ENCODE results near the gene NRXN3.

NRXN3 gene

DNA sequence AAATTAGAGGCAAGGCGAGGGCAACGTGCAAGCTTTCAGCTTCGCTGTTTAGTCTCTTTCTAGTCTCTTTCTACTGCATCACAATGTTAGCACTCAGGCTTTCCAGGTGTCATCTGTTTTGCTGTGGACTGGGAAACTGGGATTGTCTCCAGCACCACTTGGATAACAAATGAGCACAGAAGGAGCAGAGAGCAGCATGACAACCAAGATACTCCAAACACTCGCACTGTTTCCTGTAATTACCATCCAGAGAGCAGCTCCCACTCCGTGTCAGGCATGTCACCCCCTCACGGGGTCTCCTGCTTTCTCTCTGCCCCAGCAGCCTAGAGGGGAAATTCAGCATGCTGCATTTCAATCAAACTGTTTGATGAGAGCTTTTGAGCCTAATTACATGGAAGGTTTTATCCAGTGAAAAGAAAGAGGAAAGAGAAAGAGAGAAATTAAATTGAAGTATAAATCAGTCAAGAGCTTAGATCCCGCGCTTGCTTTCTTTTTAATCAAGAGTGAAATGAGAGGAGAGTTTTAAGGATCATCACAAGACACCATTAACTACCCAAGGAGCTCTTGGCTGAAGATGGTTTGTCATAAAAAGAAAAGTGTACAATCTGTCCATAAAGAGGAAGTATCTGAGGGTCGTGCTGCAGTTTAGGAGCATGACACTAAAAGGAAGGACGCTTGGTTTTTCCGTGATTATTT is 1123.5 kb downstream of the NRXN3 start:
- H3K4me1 ChIP-seq = no peaks in the 10 kb centered on the region
- H4K20me1 ChIP-seq = no peaks in the 10 kb centered on the region
- no peaks in the 10 kb centered on the region for H3K36me3 ChIP-seq
- no peaks in the 10 kb centered on the region for H3K27me3 ChIP-seq
- no peak overlapping the region for H3K9ac ChIP-seq
- H3K4me2 ChIP-seq = no peak overlapping the region
- H3K27ac ChIP-seq = no peak overlapping the region
- H3K9me3 ChIP-seq = no peaks in the 10 kb centered on the region
- TF ChIP-seq Cebpa-rat (IDR thresholded peaks at IDR 0.05) = no peak
- H3K4me3 ChIP-seq = no peak overlapping the region

GRCh38 chr14:79294499-79294898 is 1124.3 kb downstream of the NRXN3 start:
- H3K4me2 ChIP-seq = no peak overlapping the region
- H4K20me1 ChIP-seq = no peaks in the 10 kb centered on the region
- H3K9me3 ChIP-seq = no peaks in the 10 kb centered on the region
- no peaks in the 10 kb centered on the region for H3K27me3 ChIP-seq
- TF ChIP-seq Cebpa-rat (IDR thresholded peaks at IDR 0.05) = no peak
- no peak overlapping the region for H3K9ac ChIP-seq
- H3K4me1 ChIP-seq = no peaks in the 10 kb centered on the region
- no peak overlapping the region for H3K27ac ChIP-seq
- no peak overlapping the region for H3K4me3 ChIP-seq
- no peaks in the 10 kb centered on the region for H3K36me3 ChIP-seq

GRCh38 chr14:79295385-79295784 is 1125.2 kb downstream of the NRXN3 start:
- Histone ChIP-seq H3K27me3 (no peaks in the 10 kb centered on the region), H3K27ac (no peak overlapping the region), H3K4me1 (no peaks in the 10 kb centered on the region), H3K4me3 (no peak overlapping the region), H3K36me3 (no peaks in the 10 kb centered on the region), H3K4me2 (no peak overlapping the region), H3K9me3 (no peaks in the 10 kb centered on the region), H4K20me1 (no peaks in the 10 kb centered on the region), H3K9ac (no peak overlapping the region)
- no peak for TF ChIP-seq Cebpa-rat (IDR thresholded peaks at IDR 0.05)

DNA sequence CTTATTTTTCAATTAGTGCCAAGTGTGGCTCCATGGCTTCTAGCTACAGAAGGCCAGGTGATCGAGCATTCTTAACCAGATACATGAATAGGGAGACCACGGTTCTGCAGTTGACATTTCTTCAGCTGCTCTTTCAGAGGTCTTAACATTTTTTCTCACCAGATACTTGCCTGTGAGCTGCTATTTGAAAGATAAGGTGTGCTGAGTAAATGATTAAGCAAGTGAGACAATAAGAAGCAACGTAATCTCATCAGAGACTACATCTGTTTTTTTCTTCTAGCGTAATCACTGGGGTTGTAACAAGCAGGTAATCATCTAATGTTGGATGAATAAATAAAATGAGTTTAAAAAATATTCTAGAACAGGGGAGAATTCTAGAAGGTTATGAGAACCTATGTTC is 1128.2 kb downstream of the NRXN3 start:
- H3K36me3 ChIP-seq = no peaks in the 10 kb centered on the region
- no peak overlapping the region for H3K4me2 ChIP-seq
- no peaks in the 10 kb centered on the region for H4K20me1 ChIP-seq
- no peak overlapping the region for H3K27ac ChIP-seq
- H3K4me1 ChIP-seq = no peaks in the 10 kb centered on the region
- no peaks in the 10 kb centered on the region for H3K27me3 ChIP-seq
- no peak for TF ChIP-seq Cebpa-rat (IDR thresholded peaks at IDR 0.05)
- H3K9me3 ChIP-seq = no peaks in the 10 kb centered on the region
- H3K4me3 ChIP-seq = no peak overlapping the region
- H3K9ac ChIP-seq = no peak overlapping the region

DNA sequence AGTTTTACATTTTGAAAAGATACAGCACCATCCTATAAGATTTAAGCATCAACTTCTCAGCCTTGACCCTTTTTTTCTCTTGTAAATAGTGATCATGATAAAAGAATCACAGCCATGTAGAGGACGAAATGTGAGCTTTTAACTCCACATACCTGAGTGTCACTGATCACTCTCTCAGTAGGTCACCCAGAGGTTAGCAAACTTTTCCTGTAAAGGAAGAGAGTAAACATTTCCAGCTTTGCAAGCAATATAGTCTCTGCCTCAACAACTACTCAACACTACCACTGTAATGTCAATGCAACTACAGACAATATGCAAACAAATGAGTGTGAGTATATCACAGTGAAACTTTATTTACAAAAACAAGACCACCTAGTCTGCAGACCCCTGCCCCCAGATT is 1129.0 kb downstream of the NRXN3 start:
- Histone ChIP-seq H3K27ac (no peak overlapping the region), H3K36me3 (no peaks in the 10 kb centered on the region), H3K9me3 (no peaks in the 10 kb centered on the region), H3K4me1 (no peaks in the 10 kb centered on the region), H3K4me2 (no peak overlapping the region), H3K9ac (no peak overlapping the region), H4K20me1 (no peaks in the 10 kb centered on the region), H3K4me3 (no peak overlapping the region), H3K27me3 (no peaks in the 10 kb centered on the region)
- TF ChIP-seq Cebpa-rat (IDR thresholded peaks at IDR 0.05) = no peak

DNA sequence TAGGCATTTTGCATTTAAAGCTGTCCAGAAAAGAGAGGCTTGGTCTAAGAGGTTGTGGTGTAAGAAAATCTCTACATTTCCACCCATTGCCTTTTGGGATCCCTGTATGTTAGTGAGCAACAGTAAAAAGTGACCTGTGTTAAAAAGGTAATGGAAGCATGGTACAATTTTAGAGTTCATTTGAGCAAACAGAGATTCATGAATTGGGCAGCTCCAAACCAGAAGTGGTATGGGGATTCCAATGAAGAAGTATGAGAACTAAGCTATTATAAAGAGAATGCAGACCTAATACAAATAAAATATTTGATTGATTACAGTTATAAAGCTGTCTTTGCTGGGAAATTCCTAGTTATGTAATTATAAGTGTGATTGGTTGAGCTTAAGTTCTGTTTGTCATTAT is 1134.1 kb downstream of the NRXN3 start:
- H3K36me3 ChIP-seq = no peaks in the 10 kb centered on the region
- H3K9ac ChIP-seq = no peak overlapping the region
- H3K4me1 ChIP-seq = no peaks in the 10 kb centered on the region
- no peak for TF ChIP-seq Cebpa-rat (IDR thresholded peaks at IDR 0.05)
- no peak overlapping the region for H3K4me3 ChIP-seq
- H3K4me2 ChIP-seq = no peak overlapping the region
- H3K27ac ChIP-seq = no peak overlapping the region
- H3K9me3 ChIP-seq = no peaks in the 10 kb centered on the region
- no peaks in the 10 kb centered on the region for H4K20me1 ChIP-seq
- H3K27me3 ChIP-seq = no peaks in the 10 kb centered on the region

GRCh38 chr14:79306546-79306945 is 1136.4 kb downstream of the NRXN3 start:
- no peaks in the 10 kb centered on the region for H3K9me3 ChIP-seq
- H4K20me1 ChIP-seq = no peaks in the 10 kb centered on the region
- H3K4me1 ChIP-seq = no peaks in the 10 kb centered on the region
- H3K36me3 ChIP-seq = no peaks in the 10 kb centered on the region
- H3K9ac ChIP-seq = no peak overlapping the region
- no peak overlapping the region for H3K4me3 ChIP-seq
- TF ChIP-seq Cebpa-rat (IDR thresholded peaks at IDR 0.05) = no peak
- H3K27ac ChIP-seq = no peak overlapping the region
- H3K4me2 ChIP-seq = no peak overlapping the region
- H3K27me3 ChIP-seq = no peaks in the 10 kb centered on the region

- H3K4me1 ChIP-seq = peaks cover 11% of the 10 kb centered on the region
- H3K9ac ChIP-seq = no peak overlapping the region
- H3K9me3 ChIP-seq = no peaks in the 10 kb centered on the region
- no peak overlapping the region for H3K27ac ChIP-seq
- H3K27me3 ChIP-seq = no peaks in the 10 kb centered on the region
- no peak for TF ChIP-seq Cebpa-rat (IDR thresholded peaks at IDR 0.05)
- H4K20me1 ChIP-seq = no peaks in the 10 kb centered on the region
- no peak overlapping the region for H3K4me2 ChIP-seq
- no peak overlapping the region for H3K4me3 ChIP-seq
- H3K36me3 ChIP-seq = no peaks in the 10 kb centered on the region
Observed at GRCh38 chr14:79318371-79318770, 1148.2 kb downstream of the NRXN3 start.

DNA sequence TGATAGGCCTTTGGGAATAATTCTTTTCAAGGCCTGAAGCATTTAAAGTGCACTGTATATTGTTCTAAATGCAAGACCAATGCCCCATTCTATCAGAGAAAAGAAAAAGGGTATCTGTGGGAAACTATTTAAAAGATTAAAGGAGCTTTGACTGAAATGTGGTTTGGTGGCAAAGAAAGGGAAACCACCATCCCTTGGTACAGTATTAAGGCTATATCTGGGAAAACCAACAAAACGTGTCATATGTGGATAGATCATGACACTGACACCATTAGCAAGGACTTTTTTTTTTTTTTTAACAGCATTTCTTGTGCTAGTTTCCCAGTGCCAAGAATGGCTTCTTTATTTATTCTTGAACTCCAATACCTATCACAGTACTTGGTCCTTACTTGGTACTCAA is 1150.4 kb downstream of the NRXN3 start:
- no peaks in the 10 kb centered on the region for H4K20me1 ChIP-seq
- H3K27me3 ChIP-seq = no peaks in the 10 kb centered on the region
- H3K9me3 ChIP-seq = no peaks in the 10 kb centered on the region
- peaks cover 11% of the 10 kb centered on the region for H3K4me1 ChIP-seq
- H3K27ac ChIP-seq = no peak overlapping the region
- H3K4me3 ChIP-seq = no peak overlapping the region
- peak overlapping the region; percentile 38 for H3K4me2 ChIP-seq
- no peak overlapping the region for H3K9ac ChIP-seq
- no peaks in the 10 kb centered on the region for H3K36me3 ChIP-seq
- no peak for TF ChIP-seq Cebpa-rat (IDR thresholded peaks at IDR 0.05)

GRCh38 chr14:79321070-79321469 is 1150.9 kb downstream of the NRXN3 start:
- no peaks in the 10 kb centered on the region for H4K20me1 ChIP-seq
- H3K4me1 ChIP-seq = peaks cover 11% of the 10 kb centered on the region
- TF ChIP-seq Cebpa-rat (IDR thresholded peaks at IDR 0.05) = no peak
- H3K9me3 ChIP-seq = no peaks in the 10 kb centered on the region
- no peak overlapping the region for H3K9ac ChIP-seq
- H3K27ac ChIP-seq = no peak overlapping the region
- H3K36me3 ChIP-seq = no peaks in the 10 kb centered on the region
- H3K27me3 ChIP-seq = no peaks in the 10 kb centered on the region
- H3K4me2 ChIP-seq = peak overlapping the region; percentile 38
- H3K4me3 ChIP-seq = no peak overlapping the region

GRCh38 chr14:79325071-79325470 is 1154.9 kb downstream of the NRXN3 start:
- Histone ChIP-seq H3K4me3 (no peak overlapping the region), H3K4me1 (peaks cover 10% of the 10 kb centered on the region), H3K27ac (no peak overlapping the region), H4K20me1 (no peaks in the 10 kb centered on the region), H3K4me2 (no peak overlapping the region), H3K27me3 (no peaks in the 10 kb centered on the region), H3K9ac (no peak overlapping the region), H3K36me3 (no peaks in the 10 kb centered on the region), H3K9me3 (no peaks in the 10 kb centered on the region)
- TF ChIP-seq Cebpa-rat (IDR thresholded peaks at IDR 0.05) = no peak

All from BLaER1 (cell line).